GM15510 (cell line): ENCODE data around the gene ASB13.

Experiments used
- POLR2A ChIP-seq: IDR thresholded peaks from 3 replicates; pipeline ENCODE4 v1.6.1; 2011; ENCODE audit warnings: borderline replicate concordance; ENCODE audit not compliant: insufficient read length; ENCODE audit errors: extremely low read depth

ASB13 gene

GRCh38 chr10:5645375-5645774, 21.0 kb downstream of the ASB13 start:
- TF ChIP-seq POLR2A, result no peak

- TF ChIP-seq POLR2A, result no peak
Observed at GRCh38 chr10:5644930-5645329, 21.5 kb downstream of the ASB13 start.

GRCh38 chr10:5643346-5644067, 22.9 kb downstream of the ASB13 start:
- no peak for TF ChIP-seq POLR2A

- TF ChIP-seq POLR2A, result no peak
Observed at GRCh38 chr10:5641501-5641900, 24.9 kb downstream of the ASB13 start.

- no peak for TF ChIP-seq POLR2A
Observed at GRCh38 chr10:5640501-5640900, 25.9 kb downstream of the ASB13 start.

- no peak for TF ChIP-seq POLR2A
Observed at GRCh38 chr10:5640036-5640435, 26.4 kb downstream of the ASB13 start.

- TF ChIP-seq POLR2A, result no peak
Observed at GRCh38 chr10:5639066-5639465, 27.3 kb downstream of the ASB13 start.

- TF ChIP-seq POLR2A, result no peak
Observed at GRCh38 chr10:5638494-5638893, 27.9 kb downstream of the ASB13 start.

GRCh38 chr10:5634918-5635317, 31.5 kb downstream of the ASB13 start:
- no peak for TF ChIP-seq POLR2A

- no peak for TF ChIP-seq POLR2A
Observed at GRCh38 chr10:5633166-5633749, 33.1 kb downstream of the ASB13 start.

GRCh38 chr10:5632446-5632845, 33.9 kb downstream of the ASB13 start:
- no peak for TF ChIP-seq POLR2A

GRCh38 chr10:5631936-5632335, 34.5 kb downstream of the ASB13 start:
- no peak for TF ChIP-seq POLR2A

- no peak for TF ChIP-seq POLR2A
Observed at GRCh38 chr10:5630112-5630436, 36.3 kb downstream of the ASB13 start.

- no peak for TF ChIP-seq POLR2A
Observed at GRCh38 chr10:5629303-5630111, 36.9 kb downstream of the ASB13 start.

- no peak for TF ChIP-seq POLR2A
Observed at GRCh38 chr10:5628451-5629302, 37.7 kb downstream of the ASB13 start.
